ENCODE results near the gene TTLL7. TPM values are rescaled to one million over a fixed set of nuclear protein-coding genes. Genes with fewer than 3 reads are reported as not detected.
A peak's percentile ranks its signal among the peaks of the same experiment; 100 is the strongest.
"Not testable (repeated sequence)": the region's sequence is repeated elsewhere in the genome, so short reads cannot be mapped to it uniquely, and the experiment has no call there.

Gene TTLL7
- total and polyA plus RNA-seq, 5 experiments from 2014 or later: 0.89 TPM; not detected in 4

GRCh38 chr1:83990734-83991133 lies 8.2 kb downstream of the TTLL7 start:
- POLR2A ChIA-PET: no interaction called here

DNA sequence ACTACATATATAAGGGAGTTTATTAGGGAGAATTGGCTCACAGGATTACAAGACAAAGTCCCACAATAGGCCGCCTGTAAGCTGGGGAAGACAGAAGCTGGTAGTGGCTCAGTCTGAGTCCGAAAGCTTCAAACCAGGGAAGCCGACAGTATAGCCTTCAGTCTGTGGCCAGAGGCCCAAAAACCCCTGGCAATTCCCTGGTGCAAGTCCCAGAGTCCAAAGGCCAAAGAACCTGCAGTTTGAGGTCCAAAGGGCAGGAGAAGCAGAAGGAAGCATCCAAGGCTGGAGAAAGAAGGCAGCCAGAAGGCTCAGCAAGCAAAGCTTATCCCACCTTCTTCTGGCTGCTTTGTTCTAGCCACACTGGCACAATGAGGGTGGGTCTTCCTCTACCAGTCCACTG lies 13.9 kb downstream of the TTLL7 start:
- Mint-ChIP-seq H3K4me3 (no peak overlapping the region), H3K4me1 (no peaks in the 10 kb centered on the region), H3K36me3 (peaks cover 0 to 9% (median 0%) of the 10 kb centered on the region in 3 donors), H3K27ac (no peak overlapping the region), H3K9me3 (peaks cover 0 to 19% (median 10%) of the 10 kb centered on the region in 9 donors), H3K27me3 (peaks cover 0 to 11% (median 5%) of the 10 kb centered on the region in 5 donors)
- no peak for DNase-seq
- no peak for ATAC-seq
- POLR2A ChIA-PET: no interaction called here

More at GRCh38 chr1:83990734-83991133, 8.2 kb downstream of the TTLL7 start:
- H3K4me3 Mint-ChIP-seq: no peak overlapping the region
- peak overlapping the region in 1 of 10 donors; percentile 24 for H3K27ac Mint-ChIP-seq
- ATAC-seq (no peak), DNase-seq (no peak)
- peaks cover 0 to 9% (median 0%) of the 10 kb centered on the region in 3 donors for H3K36me3 Mint-ChIP-seq
- peaks cover 22 to 40% (median 30%) of the 10 kb centered on the region in 5 donors for H3K27me3 Mint-ChIP-seq
- H3K4me1 Mint-ChIP-seq: no peaks in the 10 kb centered on the region
- H3K9me3 Mint-ChIP-seq: peaks cover 0 to 17% (median 6%) of the 10 kb centered on the region in 9 donors

DNA sequence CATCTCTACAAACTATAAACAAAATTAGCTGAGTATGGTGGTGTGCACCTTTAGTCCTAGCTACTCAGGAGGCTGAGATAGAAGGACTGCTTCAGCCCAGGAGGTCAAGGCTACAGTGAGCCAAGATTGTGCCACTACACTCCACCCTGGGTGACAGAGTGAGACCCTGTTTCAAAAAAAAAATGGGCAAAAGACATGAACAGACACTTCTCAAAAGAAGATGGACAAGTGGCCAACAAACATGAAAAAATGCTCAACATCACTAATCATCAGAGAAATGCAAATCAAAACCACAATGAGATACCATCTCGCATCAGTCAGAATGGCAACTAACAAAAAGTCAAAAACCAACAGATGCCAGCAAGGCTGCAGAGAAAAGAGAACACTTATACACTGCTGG lies 15.0 kb downstream of the TTLL7 start:
- H3K36me3 Mint-ChIP-seq, H3K4me3 Mint-ChIP-seq, DNase-seq, ATAC-seq, H3K27ac Mint-ChIP-seq, POLR2A ChIA-PET, H3K27me3 Mint-ChIP-seq, H3K4me1 Mint-ChIP-seq: not testable (repeated sequence)
- peaks cover 0 to 19% (median 10%) of the 10 kb centered on the region in 9 donors for H3K9me3 Mint-ChIP-seq

GRCh38 chr1:83978056-83978455 lies 20.9 kb downstream of the TTLL7 start:
- Mint-ChIP-seq H3K27ac (no peak overlapping the region), H3K9me3 (peaks cover 0 to 4% (median 0%) of the 10 kb centered on the region in 9 donors), H3K4me1 (no peaks in the 10 kb centered on the region), H3K4me3 (no peak overlapping the region), H3K27me3 (peaks cover 0 to 8% (median 4%) of the 10 kb centered on the region in 5 donors), H3K36me3 (no peaks in the 10 kb centered on the region)
- no peak for ATAC-seq
- POLR2A ChIA-PET: no interaction called here
- no peak for DNase-seq

GRCh38 chr1:83976920-83977319 lies 22.0 kb downstream of the TTLL7 start:
- Mint-ChIP-seq H3K4me1 (no peaks in the 10 kb centered on the region), H3K27ac (no peak overlapping the region), H3K9me3 (peaks cover 0 to 2% (median 0%) of the 10 kb centered on the region in 9 donors), H3K36me3 (no peaks in the 10 kb centered on the region), H3K4me3 (no peak overlapping the region), H3K27me3 (peaks cover 3 to 17% (median 4%) of the 10 kb centered on the region in 5 donors)
- no peak for DNase-seq
- POLR2A ChIA-PET: no interaction called here
- no peak for ATAC-seq

- no peaks in the 10 kb centered on the region for H3K36me3 Mint-ChIP-seq
- no peaks in the 10 kb centered on the region for H3K4me1 Mint-ChIP-seq
- POLR2A ChIA-PET: no interaction called here
- ATAC-seq (no peak), DNase-seq (no peak)
- no peaks in the 10 kb centered on the region for H3K9me3 Mint-ChIP-seq
- H3K27ac Mint-ChIP-seq: no peak overlapping the region
- H3K27me3 Mint-ChIP-seq: peaks cover 6 to 32% (median 6%) of the 10 kb centered on the region in 5 donors
- no peak overlapping the region for H3K4me3 Mint-ChIP-seq
Observed at GRCh38 chr1:83970802-83971201, 28.1 kb downstream of the TTLL7 start.

DNA sequence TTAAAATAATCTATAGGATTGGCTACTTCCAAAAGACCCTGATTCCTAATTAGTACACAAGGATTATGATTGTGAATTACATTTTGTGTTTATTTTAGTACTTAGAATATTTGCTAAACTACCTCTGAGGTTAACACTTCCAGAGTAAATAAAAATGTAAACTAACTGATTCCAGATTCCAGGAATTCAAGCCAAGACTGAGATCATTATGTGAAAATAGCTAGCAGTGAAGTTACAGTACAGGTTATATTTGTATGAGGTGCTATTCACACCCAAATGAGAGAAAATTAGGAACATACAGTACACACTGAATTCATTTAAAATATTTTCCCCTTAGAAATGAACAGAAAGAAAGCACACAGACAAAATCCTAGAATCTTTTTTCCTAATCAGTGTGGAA lies 28.8 kb downstream of the TTLL7 start:
- no peaks in the 10 kb centered on the region for H3K36me3 Mint-ChIP-seq
- no peaks in the 10 kb centered on the region for H3K4me1 Mint-ChIP-seq
- H3K9me3 Mint-ChIP-seq: no peaks in the 10 kb centered on the region
- H3K27me3 Mint-ChIP-seq: peaks cover 6 to 32% (median 7%) of the 10 kb centered on the region in 5 donors
- DNase-seq: no peak
- POLR2A ChIA-PET: no interaction called here
- no peak overlapping the region for H3K27ac Mint-ChIP-seq
- no peak for ATAC-seq
- no peak overlapping the region for H3K4me3 Mint-ChIP-seq

DNA sequence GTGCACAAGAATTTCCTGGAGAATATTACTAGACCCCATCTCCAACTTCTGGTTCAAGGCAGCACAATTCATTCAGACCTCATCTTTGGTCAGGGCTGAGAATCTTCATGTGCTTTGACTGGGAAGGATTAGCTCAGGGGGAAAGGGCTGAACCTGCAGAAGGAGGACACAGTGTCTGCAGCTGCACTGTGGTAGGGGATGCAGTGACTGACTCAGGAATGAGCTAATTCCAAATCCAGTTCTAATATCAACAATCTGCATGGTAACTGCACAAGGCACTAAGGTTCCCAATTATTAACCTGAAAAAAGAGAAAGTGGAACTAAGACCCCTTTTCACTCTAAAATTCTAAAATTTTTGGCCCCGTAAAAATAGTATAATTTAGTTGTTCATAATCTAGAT lies 31.6 kb downstream of the TTLL7 start:
- Mint-ChIP-seq H3K36me3 (no peaks in the 10 kb centered on the region), H3K27me3 (peaks cover 2 to 17% (median 10%) of the 10 kb centered on the region in 5 donors), H3K4me1 (no peaks in the 10 kb centered on the region), H3K9me3 (no peaks in the 10 kb centered on the region), H3K27ac (no peak overlapping the region), H3K4me3 (no peak overlapping the region)
- POLR2A ChIA-PET: no interaction called here
- DNase-seq: no peak
- no peak for ATAC-seq

DNA sequence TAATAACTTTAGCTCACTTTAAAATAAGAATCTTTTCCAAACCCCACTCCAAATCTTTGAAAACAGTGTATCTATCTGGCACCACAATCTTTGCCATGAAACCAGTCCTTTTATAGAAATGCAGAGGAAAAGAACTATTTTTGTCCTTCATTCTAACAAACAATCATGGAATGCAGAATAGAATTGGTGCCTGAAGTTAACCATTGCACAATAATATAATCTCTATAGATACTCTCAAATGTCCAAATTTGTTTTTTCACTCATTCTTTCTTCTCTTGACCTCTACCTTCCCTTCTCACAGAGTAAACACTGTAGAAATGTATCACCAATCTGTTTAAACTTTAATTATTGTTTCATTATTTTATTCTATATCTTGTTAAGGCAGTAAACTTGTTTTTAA lies 34.8 kb downstream of the TTLL7 start:
- ATAC-seq (no peak), DNase-seq (no peak)
- POLR2A ChIA-PET: no interaction called here
- Mint-ChIP-seq H3K27me3 (peaks cover 4 to 15% (median 7%) of the 10 kb centered on the region in 5 donors), H3K36me3 (no peaks in the 10 kb centered on the region), H3K27ac (no peak overlapping the region), H3K9me3 (no peaks in the 10 kb centered on the region), H3K4me3 (no peak overlapping the region), H3K4me1 (no peaks in the 10 kb centered on the region)

GRCh38 chr1:83961571-83962295 lies 37.2 kb downstream of the TTLL7 start:
- no peaks in the 10 kb centered on the region for H3K9me3 Mint-ChIP-seq
- no peaks in the 10 kb centered on the region for H3K36me3 Mint-ChIP-seq
- no peak overlapping the region for H3K27ac Mint-ChIP-seq
- H3K27me3 Mint-ChIP-seq: peaks cover 0 to 7% (median 4%) of the 10 kb centered on the region in 5 donors
- H3K4me1 Mint-ChIP-seq: no peaks in the 10 kb centered on the region
- DNase-seq (no peak), ATAC-seq (no peak)
- POLR2A ChIA-PET: no interaction called here
- H3K4me3 Mint-ChIP-seq: no peak overlapping the region

DNA sequence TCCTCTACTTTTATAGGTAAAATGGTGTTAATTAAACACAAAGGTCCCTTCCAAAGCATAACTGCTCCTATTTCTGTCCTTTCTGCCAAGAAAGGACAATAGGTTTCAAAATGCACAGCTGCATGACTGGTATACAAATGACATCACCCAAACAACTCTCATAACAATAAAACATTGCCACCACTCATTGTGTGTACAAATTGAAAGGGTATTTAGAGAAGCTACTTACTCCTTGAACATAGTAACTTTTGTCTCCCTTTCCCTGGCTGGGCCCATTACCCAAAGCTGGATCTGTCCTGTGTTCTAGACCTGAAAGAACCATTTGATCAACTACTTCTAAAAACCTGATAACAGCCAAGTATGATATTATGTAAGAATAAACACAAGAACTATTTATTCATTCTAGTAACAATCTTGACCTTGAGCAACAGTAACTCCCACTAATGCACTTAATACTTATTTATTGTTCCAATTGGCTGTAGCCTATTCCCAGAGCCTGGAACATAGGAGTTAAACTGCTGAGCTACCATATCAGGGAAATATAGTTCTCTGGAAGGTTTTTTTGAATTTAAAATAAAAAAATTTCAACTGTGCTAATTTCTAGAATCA lies 38.2 kb downstream of the TTLL7 start:
- ATAC-seq (no peak), DNase-seq (no peak)
- Mint-ChIP-seq H3K27ac (no peak overlapping the region), H3K4me3 (no peak overlapping the region), H3K4me1 (no peaks in the 10 kb centered on the region), H3K27me3 (peaks cover 0 to 4% (median 3%) of the 10 kb centered on the region in 5 donors), H3K9me3 (no peaks in the 10 kb centered on the region), H3K36me3 (no peaks in the 10 kb centered on the region)
- POLR2A ChIA-PET: no interaction called here

DNA sequence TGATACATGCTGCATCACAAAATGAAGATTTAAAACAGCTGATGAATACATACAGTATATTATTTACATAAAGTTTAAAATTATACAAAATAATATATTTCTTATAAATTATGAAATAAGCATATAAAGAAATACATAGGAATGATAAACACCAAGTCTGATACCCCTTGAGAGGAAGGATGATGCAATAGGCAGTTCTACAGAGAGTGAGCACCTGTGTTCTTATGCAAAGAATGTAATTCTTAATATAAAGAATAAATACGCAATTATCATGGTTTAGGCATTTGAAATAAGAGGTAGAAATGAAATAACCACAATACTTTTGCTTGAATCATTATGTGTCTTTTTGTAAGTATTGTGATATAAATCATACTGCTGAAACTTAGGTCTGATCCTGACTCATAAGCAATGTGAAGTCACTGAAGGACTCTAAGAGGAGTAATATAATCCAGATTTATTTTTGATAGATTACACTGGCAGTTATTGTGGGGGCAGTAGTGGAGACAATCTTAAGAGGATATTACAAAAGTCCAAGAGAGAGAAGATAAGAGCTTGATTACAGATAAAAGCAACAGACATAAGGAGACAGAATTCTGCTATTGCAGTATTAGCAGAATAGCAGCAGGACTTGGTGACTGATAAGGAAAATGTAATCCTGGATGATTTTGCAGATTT lies 39.0 kb downstream of the TTLL7 start:
- DNase-seq (no peak), ATAC-seq (no peak)
- POLR2A ChIA-PET: no interaction called here
- Mint-ChIP-seq H3K27me3 (peaks cover 0 to 6% (median 3%) of the 10 kb centered on the region in 5 donors), H3K4me1 (no peaks in the 10 kb centered on the region), H3K27ac (no peak overlapping the region), H3K4me3 (no peak overlapping the region), H3K9me3 (no peaks in the 10 kb centered on the region), H3K36me3 (no peaks in the 10 kb centered on the region)

GRCh38 chr1:83958704-83959103 lies 40.2 kb downstream of the TTLL7 start:
- no peak for ATAC-seq
- no peak for DNase-seq
- POLR2A ChIA-PET: interaction anchor here (0.6 kb wide), 1 partner anchor 101 kb away, joined by 3 read pairs; no protein-coding TSS in a partner anchor
- Mint-ChIP-seq H3K4me3 (no peak overlapping the region), H3K9me3 (no peaks in the 10 kb centered on the region), H3K27ac (no peak overlapping the region), H3K4me1 (no peaks in the 10 kb centered on the region), H3K36me3 (no peaks in the 10 kb centered on the region), H3K27me3 (peaks cover 0 to 4% (median 2%) of the 10 kb centered on the region in 5 donors)
